Colonic mucosa (tissue), 4 donors: ENCODE results near the gene PGC. TPM values are rescaled to one million over a fixed set of nuclear protein-coding genes. Genes with fewer than 3 reads are reported as not detected.

Experiments
- DNase-seq: peaks from one replicate; pipeline ENCODE4 v3.0.0-alpha.2; 2020
- H3K27ac ChIP-seq: fragments of 200-600 bp; one replicate; pipeline ENCODE4 v1.8.0; 2021
- H3K27me3 ChIP-seq: fragments of 200-600 bp; one replicate; pipeline ENCODE4 v1.8.0; 2021
- H3K36me3 ChIP-seq: fragments of 200-600 bp; one replicate; pipeline ENCODE4 v1.8.0; 2021
- H3K4me1 ChIP-seq: fragments of 200-600 bp; one replicate; pipeline ENCODE4 v1.8.0; 2021; ENCODE audit warnings: mild to moderate bottlenecking
- H3K4me3 ChIP-seq: fragments of 200-600 bp; one replicate; pipeline ENCODE4 v1.8.0; 2021
- H3K9ac ChIP-seq, 2 donors: one replicate each; pipeline ENCODE4 v1.7.0; 2013; ENCODE audit warnings: control low read depth in 2 of 2, low read depth in 2 of 2, low read length in 2 of 2
- H3K9me3 ChIP-seq: fragments of 200-600 bp; one replicate; pipeline ENCODE4 v1.8.0; 2021
- intact Hi-C: fragments of 100-400 bp; cut with DNase I; formaldehyde crosslinking; loops from one replicate; pipeline ENCODE4 v1.14.1; 2022
- total RNA-seq, 2 donors: library from RNA; stranded (reverse); fragmentation: NEBNext Ultra II Directional in 1 of 2; extraction: Animal tissue kit (Norgen Biotek cat#: 25700) in 1 of 2; gene quantifications; one replicate each; pipeline ENCODE4 v1.2.1, GENCODE V29; 2021
- TF ChIP-seq, protein P1 (sequence below): fragments of 200-600 bp; IDR thresholded peaks from one replicate; pipeline ENCODE4 v1.8.0; 2022; ENCODE audit warnings: antibody characterized with exemption, mild to moderate bottlenecking
- donor health status: healthy.
- donor health status: DM: no; HTN: no; CAD: no.
- donor health status: DM: no; HTN: no; CAD: no.

Gene PGC
- total RNA-seq, 2 donors from 2014 or later: 1.7 TPM; not detected in 1

GRCh38 chr6:41707565-41708200, 39.5 kb downstream of the PGC start:
- Histone ChIP-seq H3K27ac (no peak overlapping the region), H3K9ac (no peak overlapping the region), H3K27me3 (no peaks in the 10 kb centered on the region), H3K4me3 (no peak overlapping the region), H3K4me1 (peaks cover 19% of the 10 kb centered on the region), H3K36me3 (no peaks in the 10 kb centered on the region), H3K9me3 (no peaks in the 10 kb centered on the region)
- DNase-seq: no peak
- intact Hi-C loops: loop anchor here (2.0 kb wide), 1 partner anchor 67 kb away; no protein-coding TSS in a partner anchor
- TF ChIP-seq, protein P1, sequence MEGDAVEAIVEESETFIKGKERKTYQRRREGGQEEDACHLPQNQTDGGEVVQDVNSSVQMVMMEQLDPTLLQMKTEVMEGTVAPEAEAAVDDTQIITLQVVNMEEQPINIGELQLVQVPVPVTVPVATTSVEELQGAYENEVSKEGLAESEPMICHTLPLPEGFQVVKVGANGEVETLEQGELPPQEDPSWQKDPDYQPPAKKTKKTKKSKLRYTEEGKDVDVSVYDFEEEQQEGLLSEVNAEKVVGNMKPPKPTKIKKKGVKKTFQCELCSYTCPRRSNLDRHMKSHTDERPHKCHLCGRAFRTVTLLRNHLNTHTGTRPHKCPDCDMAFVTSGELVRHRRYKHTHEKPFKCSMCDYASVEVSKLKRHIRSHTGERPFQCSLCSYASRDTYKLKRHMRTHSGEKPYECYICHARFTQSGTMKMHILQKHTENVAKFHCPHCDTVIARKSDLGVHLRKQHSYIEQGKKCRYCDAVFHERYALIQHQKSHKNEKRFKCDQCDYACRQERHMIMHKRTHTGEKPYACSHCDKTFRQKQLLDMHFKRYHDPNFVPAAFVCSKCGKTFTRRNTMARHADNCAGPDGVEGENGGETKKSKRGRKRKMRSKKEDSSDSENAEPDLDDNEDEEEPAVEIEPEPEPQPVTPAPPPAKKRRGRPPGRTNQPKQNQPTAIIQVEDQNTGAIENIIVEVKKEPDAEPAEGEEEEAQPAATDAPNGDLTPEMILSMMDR: no peak

GRCh38 chr6:41706876-41707564, 40.2 kb downstream of the PGC start:
- Histone ChIP-seq H3K4me1 (peaks cover 19% of the 10 kb centered on the region), H3K27me3 (no peaks in the 10 kb centered on the region), H3K9ac (no peak overlapping the region), H3K36me3 (no peaks in the 10 kb centered on the region), H3K4me3 (no peak overlapping the region), H3K9me3 (no peaks in the 10 kb centered on the region), H3K27ac (no peak overlapping the region)
- intact Hi-C loops: loop anchor here (2.0 kb wide), 1 partner anchor 68 kb away; no protein-coding TSS in a partner anchor
- TF ChIP-seq, protein P1: no peak
- no peak for DNase-seq

DNA sequence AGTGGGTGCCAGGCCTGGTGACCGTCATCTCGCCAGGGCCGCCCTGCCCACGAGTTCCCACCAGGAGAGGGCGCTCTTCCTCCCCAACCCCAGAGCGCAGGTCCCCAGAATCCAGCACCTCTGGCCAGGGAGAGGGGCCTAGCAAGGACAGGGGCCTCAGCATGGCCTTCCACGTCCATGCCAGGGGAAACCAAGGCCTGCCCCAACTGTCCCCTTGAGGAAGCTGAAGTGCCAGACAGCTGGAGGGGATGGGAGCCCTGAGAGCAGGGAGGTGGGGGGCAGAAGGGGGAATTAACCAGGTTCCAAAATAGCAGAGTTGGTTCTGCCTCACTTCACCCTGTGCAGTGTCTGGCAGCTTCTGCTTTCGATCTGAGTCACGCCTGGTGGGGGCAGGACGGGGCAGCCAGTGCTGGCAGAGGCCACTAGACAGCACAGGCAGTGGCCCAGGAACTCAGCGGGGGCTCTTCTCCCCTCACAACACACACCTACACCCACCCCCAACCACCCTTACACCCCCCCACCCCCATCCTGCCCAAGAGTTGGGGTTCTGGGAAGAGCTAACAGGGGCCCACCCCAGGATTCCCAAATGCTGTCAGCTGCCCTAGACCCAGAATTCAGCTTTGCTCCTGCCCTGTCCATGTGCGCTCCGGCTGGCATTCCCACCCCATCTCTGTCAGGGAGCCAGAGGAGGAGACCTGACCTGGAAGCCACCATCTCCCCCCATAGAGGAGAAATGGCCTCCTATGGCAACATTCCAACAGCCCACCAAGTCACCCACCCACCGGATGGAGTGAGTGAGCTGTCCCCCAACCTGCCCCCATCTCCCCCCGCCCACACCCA, 41.0 kb downstream of the PGC start:
- peak overlapping the region in 1 of 2 donors; percentile 42 for H3K9ac ChIP-seq
- H3K4me3 ChIP-seq: no peak overlapping the region

DNA sequence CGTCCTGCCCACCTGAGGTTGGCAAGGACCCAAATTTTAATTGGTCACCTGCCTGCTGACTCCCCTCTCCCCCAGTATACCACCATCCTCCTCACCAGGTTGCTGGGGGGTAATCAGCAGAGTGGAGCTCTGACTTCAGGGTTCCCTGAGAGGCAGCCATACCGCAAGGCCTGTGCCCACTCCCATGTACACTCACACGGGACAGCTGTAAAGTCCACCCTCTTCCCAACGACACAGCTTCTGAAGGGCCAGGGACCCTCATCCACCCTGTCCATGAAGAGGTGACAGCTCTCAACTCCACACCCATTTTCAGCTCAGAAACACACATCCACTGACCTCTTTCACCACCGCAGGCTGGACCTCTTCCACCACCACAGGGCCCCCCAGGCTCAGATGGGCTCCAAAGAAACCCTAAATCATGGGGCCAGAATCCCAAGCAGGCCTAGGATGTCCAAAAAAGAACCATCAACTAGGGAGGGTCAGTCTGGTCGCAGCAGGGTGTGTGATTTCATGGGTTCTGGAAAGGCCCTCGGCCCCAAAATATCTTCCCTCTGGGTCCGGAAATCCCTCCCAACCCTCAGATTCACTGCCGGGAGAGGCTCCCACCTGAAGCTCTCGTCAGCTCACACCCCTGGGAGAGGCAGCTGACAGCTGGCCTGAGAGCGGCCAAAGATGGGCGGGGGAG, 41.7 kb downstream of the PGC start:
- intact Hi-C loops: no loop called here
- peak overlapping the region; percentile 36 to 42 for H3K9ac ChIP-seq
- no peak for DNase-seq
- peak overlapping the region; percentile 57 for H3K27ac ChIP-seq
- no peaks in the 10 kb centered on the region for H3K27me3 ChIP-seq
- H3K36me3 ChIP-seq: no peaks in the 10 kb centered on the region
- peaks cover 19% of the 10 kb centered on the region for H3K4me1 ChIP-seq
- TF ChIP-seq, protein P1: no peak
- no peaks in the 10 kb centered on the region for H3K9me3 ChIP-seq
- H3K4me3 ChIP-seq: no peak overlapping the region

More for the DNA sequence above, 41.0 kb downstream of the PGC start:
- H3K36me3 ChIP-seq: no peaks in the 10 kb centered on the region
- H3K9me3 ChIP-seq: no peaks in the 10 kb centered on the region
- TF ChIP-seq, protein P1: peak; percentile 77
- peaks cover 19% of the 10 kb centered on the region for H3K4me1 ChIP-seq
- H3K27me3 ChIP-seq: no peaks in the 10 kb centered on the region
- intact Hi-C loops: loop anchor here (2.0 kb wide), 1 partner anchor 69 kb away; no protein-coding TSS in a partner anchor
- peak; percentile 76 for DNase-seq
- peak overlapping the region; percentile 57 for H3K27ac ChIP-seq
